Middle frontal gyrus (tissue), 1 donor: ENCODE measurements around the gene PRC1.
A peak's percentile ranks its signal among the peaks of the same experiment; 100 is the strongest.
"Not testable (repeated sequence)": the region's sequence is repeated elsewhere in the genome, so short reads cannot be mapped to it uniquely, and the experiment has no call there.

Source experiments
- DNase-seq: peaks from one replicate; pipeline ENCODE4 v3.0.0-alpha.2; 2015; ENCODE audit warnings: low spot score; ENCODE audit errors: extremely low spot score

PRC1 gene

GRCh38 chr15:90994417-90995311, at the start of gene PRC1:
Gene PRC1 (minus strand): TSS chr15:90994535. CDS start chr15:90994417, 118 bp downstream.
- DNase-seq: peak; percentile 95

GRCh38 chr15:91043202-91043874, 49.0 kb upstream of the PRC1 start:
- DNase-seq: no peak

GRCh38 chr15:91040856-91041255, 46.5 kb upstream of the PRC1 start:
- no peak for DNase-seq

GRCh38 chr15:91039996-91040395, 45.7 kb upstream of the PRC1 start:
- no peak for DNase-seq

- DNase-seq: no peak
Measured at GRCh38 chr15:91032919-91033803, 38.8 kb upstream of the PRC1 start.

- no peak for DNase-seq
Measured at GRCh38 chr15:91031796-91032195, 37.5 kb upstream of the PRC1 start.

- no peak for DNase-seq
Measured at GRCh38 chr15:91027677-91028076, 33.3 kb upstream of the PRC1 start.

GRCh38 chr15:91023720-91024119, 29.4 kb upstream of the PRC1 start:
- DNase-seq: no peak

GRCh38 chr15:91022832-91023129, 28.4 kb upstream of the PRC1 start:
- DNase-seq: no peak

GRCh38 chr15:91022075-91022831, 27.9 kb upstream of the PRC1 start, which contains the start of gene VPS33B:
Gene VPS33B (minus strand): TSS chr15:91022594. CDS start chr15:91022249, 345 bp downstream.
- DNase-seq: peak; percentile 84

- no peak for DNase-seq
Measured at GRCh38 chr15:91021516-91022074, 27.3 kb upstream of the PRC1 start.

GRCh38 chr15:91018158-91018557, 23.8 kb upstream of the PRC1 start:
- no peak for DNase-seq

- DNase-seq: no peak
Measured at GRCh38 chr15:91017716-91018115, 23.4 kb upstream of the PRC1 start.

- not testable (repeated sequence) for DNase-seq
Measured at GRCh38 chr15:91013701-91014100, 19.4 kb upstream of the PRC1 start.

GRCh38 chr15:91007266-91007665, 12.9 kb upstream of the PRC1 start:
- no peak for DNase-seq

- DNase-seq: no peak
Measured at GRCh38 chr15:91001209-91001608, 6.9 kb upstream of the PRC1 start.

GRCh38 chr15:90998737-90999136, 4.4 kb upstream of the PRC1 start:
- no peak for DNase-seq

GRCh38 chr15:90994059-90994416, 297 bp downstream of the PRC1 start:
- DNase-seq: no peak

GRCh38 chr15:90991587-90992285, 2.6 kb downstream of the PRC1 start:
- no peak for DNase-seq

- no peak for DNase-seq
Measured at GRCh38 chr15:90990446-90990845, 3.9 kb downstream of the PRC1 start.
